GM12874 (cell line): ENCODE measurements around the gene PTPRE.

Experiments used
- TF ChIP-seq, protein P1 (sequence below): IDR thresholded peaks from 2 replicates; pipeline ENCODE4 v1.5.1; 2011; ENCODE audit warnings: low read depth, mild to moderate bottlenecking, control low read depth, low read length, moderate library complexity; ENCODE audit not compliant: insufficient read depth

Gene PTPRE

DNA sequence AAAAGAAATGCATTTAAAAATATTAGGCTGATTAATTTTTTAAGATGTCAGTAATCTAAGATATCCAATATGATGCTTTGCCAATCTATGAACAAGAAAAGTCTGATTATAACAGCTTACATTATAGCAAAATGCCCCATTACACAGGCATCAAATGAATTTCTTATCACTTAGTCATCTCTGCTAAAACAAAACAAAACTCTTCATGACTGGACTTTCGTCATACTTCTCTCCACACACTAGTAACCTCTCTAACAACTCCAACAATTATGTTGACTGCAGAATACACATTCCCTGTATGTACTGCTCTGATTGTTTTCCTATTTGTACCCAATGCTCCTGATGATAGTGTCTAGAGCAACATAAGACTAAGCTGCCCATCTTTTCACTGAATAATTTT, 223.1 kb downstream of the PTPRE start:
- TF ChIP-seq, protein P1, sequence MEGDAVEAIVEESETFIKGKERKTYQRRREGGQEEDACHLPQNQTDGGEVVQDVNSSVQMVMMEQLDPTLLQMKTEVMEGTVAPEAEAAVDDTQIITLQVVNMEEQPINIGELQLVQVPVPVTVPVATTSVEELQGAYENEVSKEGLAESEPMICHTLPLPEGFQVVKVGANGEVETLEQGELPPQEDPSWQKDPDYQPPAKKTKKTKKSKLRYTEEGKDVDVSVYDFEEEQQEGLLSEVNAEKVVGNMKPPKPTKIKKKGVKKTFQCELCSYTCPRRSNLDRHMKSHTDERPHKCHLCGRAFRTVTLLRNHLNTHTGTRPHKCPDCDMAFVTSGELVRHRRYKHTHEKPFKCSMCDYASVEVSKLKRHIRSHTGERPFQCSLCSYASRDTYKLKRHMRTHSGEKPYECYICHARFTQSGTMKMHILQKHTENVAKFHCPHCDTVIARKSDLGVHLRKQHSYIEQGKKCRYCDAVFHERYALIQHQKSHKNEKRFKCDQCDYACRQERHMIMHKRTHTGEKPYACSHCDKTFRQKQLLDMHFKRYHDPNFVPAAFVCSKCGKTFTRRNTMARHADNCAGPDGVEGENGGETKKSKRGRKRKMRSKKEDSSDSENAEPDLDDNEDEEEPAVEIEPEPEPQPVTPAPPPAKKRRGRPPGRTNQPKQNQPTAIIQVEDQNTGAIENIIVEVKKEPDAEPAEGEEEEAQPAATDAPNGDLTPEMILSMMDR: no peak
